ENCODE results near the gene EPB41.

EPB41 gene

GRCh38 chr1:28886731-28887418, 27.5 kb upstream of the EPB41 start:
- peaks cover 71% of the 10 kb centered on the region for H3K4me1 ChIP-seq (ENCODE audit: low read depth, poor library complexity, severe bottlenecking)
- no peak overlapping the region for H3K4me3 ChIP-seq (IDR thresholded peaks at IDR 0.05; ENCODE audit: insufficient read depth, low read depth, low read length)
- peak overlapping the region; percentile 95 for H3K27ac ChIP-seq
- peak overlapping the region; percentile 69 for H2AFZ ChIP-seq (ENCODE audit: low read depth)
- H3K27me3 ChIP-seq (ENCODE audit: insufficient read depth, low read depth), result no peaks in the 10 kb centered on the region
- no peaks in the 10 kb centered on the region for H3K36me3 ChIP-seq (ENCODE audit: insufficient read depth)
- H3K79me2 ChIP-seq (ENCODE audit: insufficient read depth, low read depth), result peaks cover 22% of the 10 kb centered on the region; the same call in 1 of the 2 replicates
- H4K20me1 ChIP-seq (ENCODE audit: insufficient read depth), result no peaks in the 10 kb centered on the region
- TF ChIP-seq, protein P1, sequence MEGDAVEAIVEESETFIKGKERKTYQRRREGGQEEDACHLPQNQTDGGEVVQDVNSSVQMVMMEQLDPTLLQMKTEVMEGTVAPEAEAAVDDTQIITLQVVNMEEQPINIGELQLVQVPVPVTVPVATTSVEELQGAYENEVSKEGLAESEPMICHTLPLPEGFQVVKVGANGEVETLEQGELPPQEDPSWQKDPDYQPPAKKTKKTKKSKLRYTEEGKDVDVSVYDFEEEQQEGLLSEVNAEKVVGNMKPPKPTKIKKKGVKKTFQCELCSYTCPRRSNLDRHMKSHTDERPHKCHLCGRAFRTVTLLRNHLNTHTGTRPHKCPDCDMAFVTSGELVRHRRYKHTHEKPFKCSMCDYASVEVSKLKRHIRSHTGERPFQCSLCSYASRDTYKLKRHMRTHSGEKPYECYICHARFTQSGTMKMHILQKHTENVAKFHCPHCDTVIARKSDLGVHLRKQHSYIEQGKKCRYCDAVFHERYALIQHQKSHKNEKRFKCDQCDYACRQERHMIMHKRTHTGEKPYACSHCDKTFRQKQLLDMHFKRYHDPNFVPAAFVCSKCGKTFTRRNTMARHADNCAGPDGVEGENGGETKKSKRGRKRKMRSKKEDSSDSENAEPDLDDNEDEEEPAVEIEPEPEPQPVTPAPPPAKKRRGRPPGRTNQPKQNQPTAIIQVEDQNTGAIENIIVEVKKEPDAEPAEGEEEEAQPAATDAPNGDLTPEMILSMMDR (conservative IDR thresholded peaks at IDR 0.05; ENCODE audit: low read depth, low read length), result no peak
- H3K9ac ChIP-seq, result peak overlapping the region; percentile 92
- H3K4me2 ChIP-seq, result peak overlapping the region; percentile 85

DNA sequence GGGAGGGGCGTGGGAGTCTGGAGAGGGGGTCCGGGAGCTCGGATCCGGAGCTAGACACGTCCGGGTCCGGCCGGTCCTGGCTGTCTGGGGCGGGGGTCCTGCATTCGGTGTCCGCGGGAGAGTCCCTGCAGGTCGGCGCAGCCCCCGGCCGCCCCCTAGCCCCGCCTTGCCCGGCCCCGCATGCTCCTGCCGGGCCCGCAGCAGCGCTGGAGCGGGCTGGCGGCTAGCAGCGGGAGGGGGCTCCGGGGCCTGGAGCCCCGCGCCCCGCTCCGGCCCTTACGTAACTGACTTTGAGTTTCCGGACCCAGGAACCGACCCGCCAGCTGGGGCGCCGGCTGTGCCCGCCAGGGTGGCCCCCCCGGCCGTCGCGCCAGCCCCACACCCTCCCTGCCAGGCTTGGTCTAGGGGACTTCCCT, 26.9 kb upstream of the EPB41 start:
- Histone ChIP-seq H4K20me1 (ENCODE audit: insufficient read depth) (no peaks in the 10 kb centered on the region), H3K4me1 (ENCODE audit: low read depth, poor library complexity, severe bottlenecking) (peaks cover 65% of the 10 kb centered on the region), H2AFZ (ENCODE audit: low read depth) (peak overlapping the region; percentile 69), H3K36me3 (ENCODE audit: insufficient read depth) (no peaks in the 10 kb centered on the region), H3K4me3 (IDR thresholded peaks at IDR 0.05; ENCODE audit: insufficient read depth, low read depth, low read length) (peak overlapping the region; percentile 75), H3K4me2 (peak overlapping the region; percentile 85), H3K27ac (peak overlapping the region; percentile 95), H3K9ac (peak overlapping the region; percentile 92), H3K27me3 (ENCODE audit: insufficient read depth, low read depth) (no peaks in the 10 kb centered on the region), H3K79me2 (ENCODE audit: insufficient read depth, low read depth) (peaks cover 22% of the 10 kb centered on the region; the same call in 1 of the 2 replicates)
- TF ChIP-seq, protein P1 (conservative IDR thresholded peaks at IDR 0.05; ENCODE audit: low read depth, low read length), result no peak

GRCh38 chr1:28887835-28888682, 26.3 kb upstream of the EPB41 start:
- no peaks in the 10 kb centered on the region for H3K36me3 ChIP-seq (ENCODE audit: insufficient read depth)
- H2AFZ ChIP-seq (ENCODE audit: low read depth), result peak overlapping the region; percentile 69; the same call in 1 of the 2 replicates
- peak overlapping the region; percentile 75 for H3K4me3 ChIP-seq (IDR thresholded peaks at IDR 0.05; ENCODE audit: insufficient read depth, low read depth, low read length)
- TF ChIP-seq, protein P1 (conservative IDR thresholded peaks at IDR 0.05; ENCODE audit: low read depth, low read length), result no peak
- no peaks in the 10 kb centered on the region for H4K20me1 ChIP-seq (ENCODE audit: insufficient read depth)
- peaks cover 22% of the 10 kb centered on the region; the same call in 1 of the 2 replicates for H3K79me2 ChIP-seq (ENCODE audit: insufficient read depth, low read depth)
- peaks cover 63% of the 10 kb centered on the region for H3K4me1 ChIP-seq (ENCODE audit: low read depth, poor library complexity, severe bottlenecking)
- no peaks in the 10 kb centered on the region for H3K27me3 ChIP-seq (ENCODE audit: insufficient read depth, low read depth)
- H3K27ac ChIP-seq, result 0 out of 2 replicates have a peak overlapping the region, but pooled peaks have one; percentile 95
- peak overlapping the region; percentile 92 for H3K9ac ChIP-seq
- H3K4me2 ChIP-seq, result peak overlapping the region; percentile 85

DNA sequence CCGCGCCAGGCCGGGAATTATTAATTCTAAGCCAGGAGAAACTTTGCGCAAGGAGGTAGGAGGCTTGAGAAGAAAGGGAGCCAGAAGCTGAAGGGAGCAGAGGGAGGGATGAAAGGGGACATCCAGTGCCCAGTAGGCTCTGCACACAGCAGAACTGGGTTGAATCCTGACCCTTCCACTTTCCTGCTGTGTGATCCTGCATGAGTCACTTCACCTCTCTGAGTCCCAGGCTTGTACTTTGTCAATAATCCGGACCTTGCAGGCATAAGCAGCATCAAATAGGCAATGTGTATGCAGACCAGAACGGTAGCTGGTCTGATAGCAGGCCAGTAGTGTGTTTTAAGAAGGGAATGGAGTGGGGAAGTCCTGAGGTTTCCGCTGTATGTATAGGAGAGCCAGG, 25.5 kb upstream of the EPB41 start:
- Histone ChIP-seq H3K27me3 (ENCODE audit: insufficient read depth, low read depth) (no peaks in the 10 kb centered on the region), H3K79me2 (ENCODE audit: insufficient read depth, low read depth) (peaks cover 22% of the 10 kb centered on the region; the same call in 1 of the 2 replicates), H3K4me2 (no peak overlapping the region), H3K9ac (no peak overlapping the region), H3K4me3 (IDR thresholded peaks at IDR 0.05; ENCODE audit: insufficient read depth, low read depth, low read length) (no peak overlapping the region), H4K20me1 (ENCODE audit: insufficient read depth) (no peaks in the 10 kb centered on the region), H3K36me3 (ENCODE audit: insufficient read depth) (no peaks in the 10 kb centered on the region), H2AFZ (ENCODE audit: low read depth) (no peak overlapping the region), H3K4me1 (ENCODE audit: low read depth, poor library complexity, severe bottlenecking) (peaks cover 62% of the 10 kb centered on the region), H3K27ac (no peak overlapping the region)
- TF ChIP-seq, protein P1 (conservative IDR thresholded peaks at IDR 0.05; ENCODE audit: low read depth, low read length), result no peak

Data from KMS-11 (cell line).